NCI-H446 treated with DMSO at 0.1 percent for 48 hours (cell line): ENCODE results near the gene ENPEP.
A peak's percentile ranks its signal among the peaks of the same experiment; 100 is the strongest.
"Not testable (repeated sequence)": the region's sequence is repeated elsewhere in the genome, so short reads cannot be mapped to it uniquely, and the experiment has no call there.

Experiments
- DNase-seq: peaks from one replicate; lab custom pipeline; 2025; lab: John Stamatoyannopoulos, UW

Gene ENPEP

DNA sequence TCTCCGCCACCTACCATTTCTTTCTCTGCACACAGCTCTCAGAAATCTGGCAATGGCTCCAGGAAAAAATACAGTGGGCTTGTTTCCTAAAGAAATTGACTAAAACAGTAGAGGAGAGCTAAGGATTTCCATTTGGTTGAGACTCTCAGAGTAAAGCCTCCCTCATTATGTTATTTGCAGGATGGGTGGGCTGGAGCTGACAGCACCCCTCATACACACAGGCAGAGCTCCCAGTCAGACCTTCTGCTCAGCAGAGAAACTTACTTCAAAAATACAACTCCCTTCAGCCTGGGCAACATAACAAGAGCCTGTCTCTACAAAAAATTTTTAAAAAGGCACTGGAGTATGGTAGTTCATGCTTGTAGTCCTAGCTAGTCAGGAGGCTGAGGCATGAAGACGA is 44.9 kb downstream of the ENPEP start:
- DNase-seq, result no peak

DNA sequence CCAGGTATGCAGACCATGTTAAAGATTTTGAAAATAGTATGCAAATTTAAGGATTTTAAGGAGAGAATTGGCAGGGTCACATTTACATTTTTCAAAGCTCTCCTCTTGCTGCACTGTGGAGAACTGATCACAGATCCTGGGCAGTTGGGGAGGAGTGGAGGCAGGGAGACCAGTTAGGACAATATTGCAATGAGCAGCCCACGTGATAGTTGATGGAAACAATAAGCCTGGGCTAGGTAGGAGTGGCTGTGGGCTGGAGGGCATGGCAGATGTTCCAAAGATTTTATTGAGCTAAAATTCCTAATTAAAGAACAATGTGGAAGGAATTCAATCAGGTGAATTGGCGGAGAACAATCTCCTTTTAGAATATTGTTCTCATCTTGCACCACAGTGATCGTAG is 50.6 kb downstream of the ENPEP start:
- DNase-seq, result no peak

DNA sequence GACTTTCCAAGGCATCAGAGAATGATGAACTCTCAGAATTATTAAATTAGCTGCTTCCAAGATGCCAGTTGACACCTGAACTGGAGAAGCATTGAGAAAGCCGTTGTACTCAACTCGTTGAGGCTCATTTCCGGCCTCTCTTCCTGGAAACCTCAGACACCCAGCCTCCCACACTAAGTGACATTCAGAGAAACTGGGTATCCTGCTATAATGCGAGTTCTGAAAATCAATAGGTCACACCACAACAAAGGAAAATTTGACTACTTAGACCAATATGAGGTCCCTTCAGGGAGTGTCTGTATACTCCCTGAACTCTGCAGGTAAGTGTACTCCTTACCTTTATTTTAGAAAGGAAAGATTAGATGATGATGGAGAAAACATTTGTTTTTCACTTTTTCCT is 51.2 kb downstream of the ENPEP start:
- no peak for DNase-seq

DNA sequence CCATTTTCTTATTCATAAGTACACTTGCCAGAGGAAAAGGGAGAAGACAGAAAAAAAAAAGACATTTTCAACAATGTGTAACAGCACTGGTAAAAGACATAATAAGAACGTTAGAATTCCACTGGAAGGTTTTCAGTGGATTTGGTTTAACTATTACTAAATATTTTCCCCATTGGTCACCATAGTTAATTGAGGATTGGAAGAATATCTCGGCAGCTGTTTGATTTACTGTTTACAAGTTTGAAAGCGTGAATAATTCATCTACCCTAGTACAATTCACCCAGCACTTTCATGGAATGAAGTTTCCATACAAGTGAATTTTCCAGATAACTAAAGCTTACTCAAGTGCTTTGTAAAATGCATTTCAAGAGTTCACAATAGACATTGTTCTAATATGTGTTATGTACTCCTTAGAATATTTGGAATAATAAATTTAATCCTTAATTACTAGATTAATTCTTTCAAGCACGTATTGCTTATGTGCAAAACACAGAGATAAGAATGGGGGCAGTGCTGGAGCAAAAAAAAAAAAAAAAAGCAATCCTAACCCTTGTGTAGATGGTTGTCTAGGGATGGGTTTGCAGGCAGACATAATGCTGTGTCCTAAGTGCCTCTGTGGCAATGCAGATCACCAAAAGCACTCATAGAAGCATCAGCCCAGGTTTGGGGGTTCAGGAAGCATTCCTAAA is 57.1 kb downstream of the ENPEP start:
- DNase-seq, result no peak

DNA sequence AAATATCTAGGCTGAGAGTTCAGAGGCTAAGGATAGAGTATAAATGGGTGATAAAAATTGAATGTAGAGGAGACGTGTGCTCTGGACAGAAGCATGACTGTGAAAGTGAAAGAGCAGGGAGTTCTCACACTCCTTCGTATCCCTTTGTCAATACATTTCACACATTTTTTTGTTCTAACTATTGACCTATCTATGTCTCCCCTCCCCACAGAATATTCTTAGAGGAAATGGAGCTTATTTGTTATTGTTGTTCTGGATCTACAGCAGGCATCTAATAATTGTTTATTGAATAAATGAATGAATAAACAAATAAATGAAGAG is 57.6 kb downstream of the ENPEP start:
- DNase-seq, result no peak

DNA sequence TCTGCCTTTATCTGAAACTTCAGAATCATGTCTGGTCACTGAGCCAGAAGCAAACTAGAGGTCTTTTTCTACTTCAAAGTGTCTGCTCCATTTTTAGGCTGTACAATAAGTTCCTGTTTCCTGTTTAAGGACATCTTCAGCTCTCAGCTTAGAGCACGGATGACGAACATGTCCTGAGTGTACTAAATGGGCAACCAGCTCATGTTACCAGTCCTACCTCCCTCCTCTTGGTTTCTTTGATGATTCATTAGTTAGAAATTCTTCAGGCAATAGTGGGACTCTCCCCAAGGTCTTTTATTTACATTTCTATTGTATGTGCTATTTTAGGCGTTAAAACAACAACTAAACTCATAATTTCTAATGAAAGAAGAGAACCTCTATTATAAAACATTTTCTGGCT is 58.0 kb downstream of the ENPEP start:
- DNase-seq, result no peak

DNA sequence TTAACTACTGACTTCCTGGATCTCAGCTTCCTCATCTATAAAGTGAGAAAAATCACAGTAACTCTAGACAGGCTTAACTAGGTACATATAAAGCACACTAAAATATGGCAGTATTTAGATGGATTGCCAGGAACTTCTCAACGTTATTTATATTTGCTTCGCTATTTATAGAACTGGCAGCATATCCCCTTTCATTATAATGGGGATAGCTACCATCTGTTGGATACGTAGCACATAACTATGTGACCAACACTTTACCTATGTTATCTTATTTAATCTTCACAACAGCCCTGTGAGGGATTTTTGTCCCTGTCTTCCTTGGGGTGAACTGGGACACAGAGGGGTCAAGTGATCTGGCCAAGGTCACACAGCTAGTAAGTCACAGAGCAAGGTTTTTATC is 64.6 kb downstream of the ENPEP start:
- DNase-seq, result no peak

DNA sequence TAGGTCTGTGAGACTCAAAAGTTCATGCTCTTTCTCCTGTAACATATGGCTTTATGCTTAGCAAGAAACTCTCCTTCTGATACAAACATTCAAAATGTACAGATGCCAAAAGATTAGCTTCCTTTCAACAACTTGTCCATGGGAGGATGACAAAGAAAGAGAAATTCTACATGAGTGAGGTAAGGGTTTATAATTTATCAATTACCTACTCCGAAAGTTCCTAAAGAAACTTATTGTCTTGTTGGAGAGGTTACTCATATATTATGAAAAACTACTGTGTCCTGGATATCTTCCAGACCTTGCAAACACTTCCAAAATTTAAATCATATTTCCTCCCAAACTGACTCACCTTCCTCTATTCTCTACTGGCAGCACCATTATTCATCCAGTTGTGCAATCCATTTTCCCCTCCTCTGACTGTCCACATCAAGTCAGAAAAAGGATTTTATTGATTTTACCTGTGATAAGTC is 65.1 kb downstream of the ENPEP start:
- DNase-seq, result no peak

DNA sequence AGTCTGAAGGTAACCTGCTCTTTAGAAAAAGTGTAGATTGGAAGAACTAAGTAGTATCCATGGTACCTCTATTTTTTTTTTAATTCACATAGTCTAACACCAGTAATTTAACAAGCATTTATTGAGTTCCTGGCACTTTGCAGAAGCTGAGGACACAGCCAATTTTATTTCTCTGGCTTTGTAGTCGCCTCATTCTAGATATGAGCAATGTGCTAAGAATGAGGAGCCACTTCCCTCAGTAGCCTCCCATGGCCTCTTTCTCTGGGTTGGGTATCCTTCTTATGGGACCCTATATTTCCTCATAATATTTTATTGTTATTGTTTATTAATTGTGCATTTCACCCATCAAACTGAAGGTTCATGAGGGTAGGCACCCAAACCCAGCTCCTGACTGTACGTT is 67.6 kb downstream of the ENPEP start:
- no peak for DNase-seq

DNA sequence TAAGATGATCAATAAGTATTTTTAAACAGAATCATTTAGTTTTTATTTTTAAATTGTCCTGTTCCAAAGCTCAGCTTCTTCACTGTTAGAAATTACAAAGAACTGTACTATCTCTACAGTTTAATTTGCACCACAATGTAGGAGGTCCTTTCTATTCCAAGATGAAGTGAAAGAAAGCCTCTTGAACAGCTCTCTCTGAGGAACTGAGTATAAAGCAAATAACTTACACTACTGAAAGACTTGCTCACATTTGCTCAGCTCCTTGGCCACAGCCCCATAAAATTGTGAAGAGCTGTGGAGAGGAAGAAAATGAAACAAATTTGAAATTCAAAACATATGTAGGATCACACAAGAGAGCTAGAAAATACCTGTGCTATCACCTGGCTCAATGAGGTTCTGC is 68.6 kb downstream of the ENPEP start:
- no peak for DNase-seq

DNA sequence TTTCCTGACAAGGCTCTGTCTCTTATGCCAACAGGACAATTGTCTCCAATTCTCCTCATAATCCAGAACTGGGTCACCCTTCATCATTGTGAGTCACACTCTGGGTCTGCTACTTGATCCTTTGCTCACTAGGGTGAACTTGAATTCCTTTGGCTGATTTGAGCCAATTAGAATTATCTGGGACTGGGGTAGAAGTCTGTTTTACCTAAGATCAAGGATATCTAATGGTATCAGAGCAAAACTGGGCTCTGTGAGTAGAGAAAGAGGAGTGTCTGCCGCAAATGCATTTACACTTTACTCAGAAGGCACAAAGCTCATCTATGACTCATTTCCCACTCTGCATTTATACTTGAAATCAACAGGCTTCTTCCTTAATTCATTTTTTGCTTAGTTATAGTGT is 74.3 kb downstream of the ENPEP start:
- DNase-seq, result no peak

DNA sequence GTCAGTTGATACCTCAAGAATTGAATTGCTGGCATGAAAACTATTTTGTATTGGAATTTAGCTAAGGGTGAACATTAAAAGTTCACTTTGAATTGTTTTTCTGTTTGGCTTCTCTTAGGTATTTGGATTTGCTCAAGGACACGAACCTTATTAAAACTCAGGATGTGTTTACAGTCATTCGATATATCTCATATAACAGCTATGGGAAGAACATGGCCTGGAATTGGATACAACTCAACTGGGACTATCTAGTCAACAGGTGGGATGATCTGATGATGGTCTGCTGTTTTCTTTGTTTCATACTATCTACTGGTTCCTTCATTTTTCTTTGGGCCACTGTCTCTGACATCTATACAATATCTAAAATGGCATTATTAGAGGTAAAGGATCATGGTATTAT is 77.2 kb downstream of the ENPEP start:
- no peak for DNase-seq

DNA sequence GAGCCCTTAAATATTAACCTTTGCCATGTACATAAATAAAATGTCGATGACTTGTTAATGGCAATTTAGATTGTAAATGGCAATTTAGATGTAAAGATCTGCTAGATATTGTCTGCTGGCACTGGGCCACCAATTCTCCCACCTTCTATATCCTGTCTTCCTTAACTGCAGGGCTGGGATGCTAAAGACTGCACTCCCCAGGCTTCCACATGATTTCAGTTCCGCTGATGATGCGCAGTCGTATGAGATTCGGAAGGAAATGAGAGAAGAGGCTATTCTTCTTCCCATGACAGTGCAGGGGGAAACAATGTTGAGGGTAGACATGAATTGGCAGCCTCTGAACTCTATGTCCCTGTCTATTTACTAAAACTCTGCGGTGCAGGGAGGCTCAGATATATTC is 91.3 kb downstream of the ENPEP start:
- DNase-seq, result no peak

DNA sequence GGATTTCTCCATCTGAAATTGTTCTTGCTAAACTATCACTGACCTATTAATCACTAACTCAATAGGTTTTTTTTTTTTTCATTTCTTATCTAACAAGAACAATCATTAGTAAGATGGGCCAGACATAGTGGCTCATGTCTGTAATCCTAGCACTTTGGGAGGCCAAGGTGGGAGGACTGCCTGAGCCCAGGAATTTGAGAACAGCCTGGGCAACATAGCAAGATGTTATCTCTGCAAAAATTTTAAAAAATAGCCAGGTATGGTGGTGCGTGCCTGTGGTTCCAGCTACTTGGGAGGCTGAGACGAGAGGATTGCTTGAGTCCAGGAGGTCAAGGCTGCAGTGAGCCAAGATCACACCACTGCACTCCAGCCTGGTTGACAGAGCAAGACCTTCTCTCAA is 100.7 kb downstream of the ENPEP start:
- not testable (repeated sequence) for DNase-seq

DNA sequence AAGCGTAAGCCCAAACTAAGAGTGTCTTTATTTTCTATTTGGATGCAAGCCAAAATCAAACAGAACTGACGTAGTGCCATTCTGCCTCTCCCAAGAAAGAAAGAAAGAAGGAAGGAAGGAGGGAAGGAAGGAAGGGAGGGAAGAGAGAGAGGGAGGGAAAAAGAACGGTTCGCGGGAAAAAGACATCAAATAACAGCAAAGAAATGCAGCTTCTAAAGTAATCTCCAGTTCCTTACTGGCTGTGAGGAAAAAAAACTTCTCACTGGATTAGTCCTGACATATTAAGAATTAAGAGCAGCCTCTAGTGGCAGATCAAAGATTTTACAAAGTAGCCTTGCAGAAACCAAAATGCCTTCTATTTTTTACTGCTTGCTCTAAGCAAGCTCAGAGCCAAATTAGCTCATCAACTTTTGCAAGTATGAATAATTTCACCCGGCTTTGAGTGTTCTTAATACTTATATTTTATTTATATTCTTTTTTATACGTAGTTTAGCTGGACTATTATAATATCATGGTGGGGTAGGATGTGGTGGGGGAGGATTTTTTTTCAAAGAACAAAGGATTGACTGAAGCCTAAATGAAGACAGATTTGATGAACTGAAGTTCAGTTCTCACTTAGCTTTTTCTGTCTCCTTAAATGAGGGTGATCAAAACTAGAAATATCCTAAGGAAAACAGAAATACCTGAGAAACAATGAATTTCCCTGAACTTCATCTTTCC is 110.3 kb downstream of the ENPEP start:
- DNase-seq, result peak; percentile 35

DNA sequence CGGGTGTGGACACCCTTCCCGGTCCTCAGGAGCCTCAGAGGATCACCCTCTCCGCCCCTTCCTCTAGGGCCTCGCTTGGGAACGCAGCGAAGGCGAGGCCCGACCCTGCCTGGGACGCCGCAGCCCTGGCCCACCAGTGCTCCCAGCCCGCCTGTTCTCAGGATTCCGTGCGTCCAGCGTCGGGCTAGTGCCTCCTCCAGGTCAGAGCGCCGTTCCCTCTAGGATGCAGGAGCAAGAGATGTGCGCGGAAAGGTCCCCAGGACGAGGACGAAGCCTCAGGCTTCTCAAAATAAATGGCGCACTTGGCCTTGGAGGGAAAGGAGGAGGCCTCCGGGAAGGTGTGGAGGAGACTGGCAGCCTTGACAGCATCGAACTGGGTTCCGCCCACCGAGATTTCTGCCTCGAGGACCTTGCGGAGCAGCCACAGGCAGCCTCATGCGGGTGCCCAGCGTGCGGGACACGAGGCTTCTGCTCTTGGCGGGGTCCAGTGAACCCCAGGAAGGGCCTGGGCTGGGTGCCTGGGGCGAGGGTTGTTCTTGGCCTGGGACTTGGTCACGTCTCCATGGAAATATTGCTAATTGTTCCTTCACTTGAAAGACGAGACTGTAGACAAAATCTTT is 111.8 kb downstream of the ENPEP start:
- DNase-seq, result no peak

DNA sequence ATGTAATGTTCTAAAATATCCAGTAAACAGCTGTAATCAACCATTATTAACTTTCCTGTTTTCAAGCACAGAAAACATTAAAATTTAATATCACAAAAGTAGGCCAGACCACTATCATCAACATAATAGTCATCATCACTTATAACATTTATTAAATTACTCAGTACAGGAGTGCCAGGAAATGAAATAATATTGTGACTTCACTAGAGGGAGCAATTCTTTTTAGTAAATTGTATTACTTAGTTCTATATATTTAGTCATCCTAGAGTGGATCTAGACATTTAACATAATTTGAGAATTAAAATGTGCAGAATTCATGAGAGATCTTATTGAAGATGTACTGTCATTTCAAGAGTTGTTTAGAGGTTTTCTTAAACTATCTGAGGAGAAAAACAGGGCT is 113.3 kb downstream of the ENPEP start:
- DNase-seq, result no peak

DNA sequence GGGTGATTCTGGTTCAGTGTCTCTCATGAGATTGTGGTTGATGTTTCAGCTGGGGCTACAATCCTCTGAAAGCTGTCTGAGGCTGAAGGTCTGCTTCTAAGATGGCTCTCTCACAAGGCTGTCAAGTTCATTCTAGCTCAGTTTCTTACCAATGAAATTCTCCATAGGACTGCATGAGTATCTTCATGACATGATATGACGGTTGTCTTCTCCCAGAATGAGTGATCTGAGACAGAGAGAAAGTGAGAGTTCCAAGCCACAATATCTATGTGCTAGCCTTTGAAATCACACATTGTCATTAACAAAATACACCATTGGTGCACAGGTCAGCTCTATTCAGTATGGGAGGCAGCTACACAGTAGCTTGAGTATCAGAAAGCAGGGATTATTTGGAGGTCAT is 119.6 kb downstream of the ENPEP start:
- DNase-seq, result no peak

DNA sequence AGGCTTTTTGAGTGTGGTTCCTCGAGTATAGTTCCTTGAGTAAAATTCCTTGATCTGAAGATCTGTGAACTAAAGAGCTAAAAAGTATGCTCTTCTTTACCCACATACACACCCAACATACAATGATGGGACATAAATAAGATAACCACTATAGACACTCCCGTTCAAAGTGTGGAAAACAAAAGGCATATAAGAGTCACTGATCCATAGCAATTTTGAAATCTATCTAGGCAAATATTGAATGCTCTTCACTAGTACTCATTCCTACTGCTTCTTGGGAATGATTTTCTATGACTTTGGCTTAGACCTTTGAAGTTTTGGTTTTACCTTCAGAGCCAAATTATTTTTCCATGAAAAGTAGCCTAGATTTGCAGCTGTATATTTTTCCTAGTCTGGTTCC is 120.5 kb downstream of the ENPEP start:
- DNase-seq, result no peak

DNA sequence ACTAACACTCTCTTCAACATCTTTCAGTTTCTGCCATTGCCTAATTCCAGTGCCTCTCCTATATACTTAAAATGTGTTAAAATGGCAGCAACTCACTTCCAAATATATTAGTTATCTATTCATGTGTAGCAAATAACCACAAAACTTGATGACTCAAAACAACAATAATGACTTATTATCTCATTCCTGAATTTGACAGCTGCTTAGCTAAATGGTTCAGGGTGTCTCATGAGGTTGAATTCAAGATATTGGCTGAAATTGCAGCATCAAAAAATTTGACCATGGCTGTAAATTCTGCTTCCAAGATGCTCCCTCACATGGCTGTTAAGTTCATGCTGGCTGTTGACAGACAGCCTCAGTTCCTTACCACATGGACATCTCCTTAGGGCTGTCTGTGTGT is 121.6 kb downstream of the ENPEP start:
- DNase-seq, result no peak

DNA sequence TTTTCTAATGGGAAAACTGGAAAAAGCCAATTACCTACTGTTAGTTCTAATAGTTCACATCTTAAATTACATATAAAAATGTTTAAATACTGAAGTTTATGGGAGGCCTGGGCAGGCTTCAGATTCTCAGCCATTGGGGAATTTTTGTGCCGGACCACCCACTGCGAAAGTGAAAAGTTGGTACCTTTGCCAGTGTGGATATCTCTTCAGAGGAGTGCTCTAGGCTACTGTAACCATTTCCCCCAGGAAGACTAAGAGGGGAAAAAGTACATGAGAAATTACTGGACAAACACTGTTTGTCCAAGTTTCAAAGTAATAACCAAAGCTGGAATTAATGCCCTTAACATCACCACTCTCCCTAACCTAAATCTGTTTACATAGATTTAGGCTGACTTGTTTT is 126.1 kb downstream of the ENPEP start:
- no peak for DNase-seq

DNA sequence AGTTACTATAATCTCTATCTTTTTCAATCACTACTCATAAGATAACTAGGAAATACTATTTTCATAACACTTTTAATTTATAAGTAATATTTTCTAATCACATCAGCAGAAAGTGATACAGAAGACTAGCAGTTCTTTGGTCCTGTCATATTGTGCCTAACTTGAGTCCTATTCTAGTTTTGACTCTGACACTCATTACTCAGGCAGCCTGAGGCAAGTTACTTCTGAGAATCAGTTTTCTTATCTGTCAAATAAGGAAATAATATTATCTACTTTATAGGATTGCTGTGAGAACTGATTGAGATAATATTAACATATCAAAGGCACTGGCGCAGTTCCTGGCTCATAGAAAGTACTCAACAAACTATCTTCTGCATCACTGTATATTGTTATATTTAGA is 129.1 kb downstream of the ENPEP start:
- DNase-seq, result no peak

DNA sequence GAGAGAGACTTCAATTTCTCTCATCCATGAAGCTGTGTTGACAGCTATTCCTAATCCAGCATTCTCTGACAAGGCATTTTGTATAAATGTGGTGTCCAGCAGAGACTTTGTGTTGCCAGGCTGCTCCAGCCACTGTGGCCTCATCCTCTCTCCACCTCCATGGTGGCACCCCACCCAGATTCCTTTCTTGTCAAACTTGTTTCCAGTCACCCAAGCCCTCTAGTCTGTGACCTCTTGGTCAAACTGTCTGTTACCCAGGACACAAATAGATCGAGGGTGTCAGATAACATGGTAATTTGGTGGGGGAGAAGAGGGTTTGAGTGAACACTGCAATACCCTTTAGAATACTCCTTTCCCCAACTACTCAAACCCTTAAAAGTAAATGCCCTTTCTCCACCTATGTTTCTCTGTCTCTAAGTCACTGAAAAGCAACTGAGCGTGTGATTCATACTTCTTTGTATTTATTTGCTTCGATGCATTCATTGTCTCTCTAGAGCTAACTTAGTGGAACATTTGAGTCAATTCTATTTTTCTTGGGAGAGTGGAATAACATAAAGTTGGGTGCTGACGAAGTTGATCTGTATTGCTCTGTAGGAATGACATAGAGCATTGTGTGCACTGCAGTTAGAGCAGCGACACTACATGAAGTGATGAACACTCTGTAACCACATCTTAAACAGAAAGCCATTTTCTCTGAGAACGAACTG is 133.2 kb downstream of the ENPEP start:
- DNase-seq, result no peak
